Keratinocyte (primary cell): ENCODE measurements around the gene CHEK2. TPM values are rescaled to one million over a fixed set of nuclear protein-coding genes. Genes with fewer than 3 reads are reported as not detected.
"Not testable (repeated sequence)": the region's sequence is repeated elsewhere in the genome, so short reads cannot be mapped to it uniquely, and the experiment has no call there.

Experiments
- DNase-seq: peaks from one replicate; pipeline ENCODE4 v3.0.0-alpha.2; 2011; ENCODE audit warnings: low read depth, missing footprints, low spot score
- FAIRE-seq: peaks from 2 replicates; lab custom pipeline; 2011; peaks lifted over from hg19 to GRCh38; lab: Jason Lieb, UNC
- H2AFZ ChIP-seq: 2 replicates; pipeline ENCODE4 v1.6.0; 2012; ENCODE audit warnings: low read length, control low read depth, inconsistent platforms; ENCODE audit not compliant: control insufficient read depth
- H3K27ac ChIP-seq: 2 replicates; pipeline ENCODE4 v1.5.1; 2011; ENCODE audit warnings: low read length; ENCODE audit not compliant: control insufficient read depth, insufficient read depth
- H3K27me3 ChIP-seq: 3 replicates; pipeline ENCODE4 v1.6.0; 2011; ENCODE audit warnings: low read length; ENCODE audit not compliant: control insufficient read depth, insufficient read depth; ENCODE audit errors: extremely low read depth
- H3K36me3 ChIP-seq, 2 experiments: 2 replicates in 1 of 2; 3 replicates in 1 of 2; pipeline ENCODE4 v1.5.1; 2011; ENCODE audit warnings: low read length in 2 of 2, mild to moderate bottlenecking in 1 of 2; ENCODE audit not compliant: control insufficient read depth in 2 of 2, insufficient read depth in 2 of 2; ENCODE audit errors: extremely low read depth in 1 of 2
- H3K4me1 ChIP-seq: 3 replicates; pipeline ENCODE4 v1.5.1; 2011; ENCODE audit warnings: low read length; ENCODE audit not compliant: control insufficient read depth, insufficient read depth; ENCODE audit errors: extremely low read depth
- H3K4me2 ChIP-seq: 3 replicates; pipeline ENCODE4 v1.6.0; 2011; ENCODE audit warnings: low read depth, low read length; ENCODE audit not compliant: control insufficient read depth, insufficient read depth; ENCODE audit errors: extremely low read depth
- H3K4me3 ChIP-seq, 3 experiments: fragments of 200-600 bp in 1 of 3; sonication (generic) in 1 of 3; 2 replicates in 2 of 3; 3 replicates in 1 of 3; pipeline ENCODE4 v1.5.1; 2011 to 2016; ENCODE audit warnings: low read length in 3 of 3, mild to moderate bottlenecking in 3 of 3, control low read depth in 2 of 3, inconsistent platforms in 1 of 3, low read depth in 1 of 3, mixed read lengths in 1 of 3, mixed run types in 1 of 3, moderate library complexity in 1 of 3; ENCODE audit not compliant: control insufficient read depth in 2 of 3, insufficient read depth in 2 of 3; ENCODE audit errors: extremely low read depth in 1 of 3
- H3K79me2 ChIP-seq: 2 replicates; pipeline ENCODE4 v1.6.0; 2012; ENCODE audit warnings: low read length; ENCODE audit not compliant: control insufficient read depth, insufficient read depth
- H3K9ac ChIP-seq: 3 replicates; pipeline ENCODE4 v1.6.0; 2011; ENCODE audit warnings: low read length; ENCODE audit not compliant: control insufficient read depth, insufficient read depth; ENCODE audit errors: extremely low read depth
- H3K9me1 ChIP-seq: 3 replicates; pipeline ENCODE4 v1.6.0; 2011; ENCODE audit warnings: low read length; ENCODE audit not compliant: control insufficient read depth, insufficient read depth; ENCODE audit errors: extremely low read depth
- H3K9me3 ChIP-seq: 2 replicates; pipeline ENCODE4 v1.5.1; 2012; ENCODE audit warnings: low read depth, low read length; ENCODE audit not compliant: control insufficient read depth
- H4K20me1 ChIP-seq: 3 replicates; pipeline ENCODE4 v1.6.0; 2011; ENCODE audit warnings: low read length; ENCODE audit not compliant: control insufficient read depth, insufficient read depth; ENCODE audit errors: extremely low read depth
- CTCF ChIP-seq, 3 experiments: IDR thresholded peaks in 1 of 3; conservative IDR thresholded peaks in 1 of 3; optimal IDR thresholded peaks in 1 of 3; 2 replicates in 2 of 3; 3 replicates in 1 of 3; pipeline versions ENCODE3 to v1.5.1; 2011; ENCODE audit warnings: low read length in 3 of 3, mild to moderate bottlenecking in 3 of 3, moderate library complexity in 2 of 3, control low read depth in 1 of 3, inconsistent platforms in 1 of 3; ENCODE audit not compliant: insufficient read depth in 2 of 3; ENCODE audit errors: extremely low read depth in 1 of 3
- EZH2 ChIP-seq: IDR thresholded peaks from one replicate; pipeline ENCODE4 v1.6.1; 2012; ENCODE audit warnings: inconsistent platforms, mild to moderate bottlenecking, low read length, moderate library complexity
- dilution Hi-C: fragments of 300-500 bp; cut with MboI; formaldehyde crosslinking; loops from one replicate; pipeline ENCODE4 v1.7.0; 2020; ENCODE audit warnings: low sequenced_read_pairs; ENCODE audit not compliant: extremely low pct_ligation_motif_present
- polyA plus RNA-seq, 5 experiments: library from polyadenylated mRNA; depleted of rRNA in 3 of 5; stranded (reverse) in 3 of 5; stranded (forward) in 1 of 5; unstranded in 1 of 5; fragments of >200 nt; gene quantifications; 1 replicate in 1 of 5; 2 replicates in 3 of 5; 3 replicates in 1 of 5; pipeline versions ENCODE4 v1.2.1 to v1.2.3, GENCODE V29; 2011 to 2012; ENCODE audit warnings: missing spikeins in 2 of 5, low read depth in 1 of 5, low replicate concordance in 1 of 5

CHEK2 gene
- polyA plus RNA-seq, 1 donor (not counting 4 experiments of a cell fraction or from before 2014, with no cell fraction given) = 28.2 TPM

GRCh38 chr22:28703436-28703835, 38.2 kb downstream of the CHEK2 start:
- dilution Hi-C loops = no loop called here
- no peak for DNase-seq
- FAIRE-seq = no peak

GRCh38 chr22:28702891-28703290, 38.7 kb downstream of the CHEK2 start:
- no peaks in the 10 kb centered on the region for H3K9me3 ChIP-seq
- H4K20me1 ChIP-seq = no peaks in the 10 kb centered on the region
- no peak for TF ChIP-seq EZH2
- TF ChIP-seq CTCF (optimal IDR thresholded peaks at IDR 0.05 in 1 of 3, IDR thresholded peaks at IDR 0.05 in 1 of 3, conservative IDR thresholded peaks at IDR 0.05 in 1 of 3; ENCODE audit: extremely low read depth in 1 of 3, insufficient read depth in 2 of 3, low read length in 3 of 3) = no peak
- peaks cover 0 to 4% of the 10 kb centered on the region in 2 experiments for H3K36me3 ChIP-seq
- no peaks in the 10 kb centered on the region for H3K79me2 ChIP-seq
- DNase-seq (no peak), FAIRE-seq (no peak)
- H3K9me1 ChIP-seq = no peaks in the 10 kb centered on the region
- H3K4me1 ChIP-seq = no peaks in the 10 kb centered on the region
- H3K27me3 ChIP-seq = no peaks in the 10 kb centered on the region
- H3K27ac ChIP-seq = no peak overlapping the region
- no peak overlapping the region for H3K4me3 ChIP-seq
- no peak overlapping the region for H2AFZ ChIP-seq
- no peak overlapping the region for H3K9ac ChIP-seq
- no peak overlapping the region for H3K4me2 ChIP-seq
- dilution Hi-C loops = no loop called here

More at GRCh38 chr22:28703436-28703835, 38.2 kb downstream of the CHEK2 start:
- no peaks in the 10 kb centered on the region for H3K4me1 ChIP-seq
- no peak overlapping the region for H2AFZ ChIP-seq
- no peaks in the 10 kb centered on the region for H4K20me1 ChIP-seq
- H3K27ac ChIP-seq = no peak overlapping the region
- TF ChIP-seq CTCF (optimal IDR thresholded peaks at IDR 0.05 in 1 of 3, IDR thresholded peaks at IDR 0.05 in 1 of 3, conservative IDR thresholded peaks at IDR 0.05 in 1 of 3; ENCODE audit: extremely low read depth in 1 of 3, insufficient read depth in 2 of 3, low read length in 3 of 3) (no peak), EZH2 (no peak)
- no peaks in the 10 kb centered on the region for H3K79me2 ChIP-seq
- no peak overlapping the region for H3K4me3 ChIP-seq
- no peak overlapping the region for H3K4me2 ChIP-seq
- H3K27me3 ChIP-seq = no peaks in the 10 kb centered on the region
- peaks cover 3 to 4% of the 10 kb centered on the region in 2 experiments for H3K36me3 ChIP-seq
- H3K9me3 ChIP-seq = no peaks in the 10 kb centered on the region
- no peak overlapping the region for H3K9ac ChIP-seq
- no peaks in the 10 kb centered on the region for H3K9me1 ChIP-seq

- H3K9me3 ChIP-seq, DNase-seq, H3K4me2 ChIP-seq, H2AFZ ChIP-seq, H4K20me1 ChIP-seq, H3K9me1 ChIP-seq, H3K27ac ChIP-seq, H3K79me2 ChIP-seq, dilution Hi-C loops, H3K4me3 ChIP-seq, H3K36me3 ChIP-seq, H3K27me3 ChIP-seq, H3K9ac ChIP-seq, FAIRE-seq, H3K4me1 ChIP-seq: not testable (repeated sequence)
These were observed 48.4 kb downstream of the CHEK2 start for GRCh38 chr22:28693041-28693760.

GRCh38 chr22:28689796-28690195, 51.8 kb downstream of the CHEK2 start:
- not testable (repeated sequence) for FAIRE-seq

More at GRCh38 chr22:28689796-28690195, 51.8 kb downstream of the CHEK2 start:
- H3K79me2 ChIP-seq, H3K9me3 ChIP-seq, H3K36me3 ChIP-seq, H3K27ac ChIP-seq, H3K4me3 ChIP-seq, H3K9me1 ChIP-seq, H3K9ac ChIP-seq, DNase-seq, H2AFZ ChIP-seq, H3K4me1 ChIP-seq, dilution Hi-C loops, H3K4me2 ChIP-seq, H3K27me3 ChIP-seq, H4K20me1 ChIP-seq: not testable (repeated sequence)
